Measurements from ENCODE around the gene COPS7A. TPM values are rescaled to one million over a fixed set of nuclear protein-coding genes. Genes with fewer than 3 reads are reported as not detected.
A peak's percentile ranks its signal among the peaks of the same experiment; 100 is the strongest.
"Not testable (repeated sequence)": the region's sequence is repeated elsewhere in the genome, so short reads cannot be mapped to it uniquely, and the experiment has no call there.

Gene COPS7A
- total and polyA plus RNA-seq, 2 experiments from 2014 or later: 123 to 133 TPM

DNA sequence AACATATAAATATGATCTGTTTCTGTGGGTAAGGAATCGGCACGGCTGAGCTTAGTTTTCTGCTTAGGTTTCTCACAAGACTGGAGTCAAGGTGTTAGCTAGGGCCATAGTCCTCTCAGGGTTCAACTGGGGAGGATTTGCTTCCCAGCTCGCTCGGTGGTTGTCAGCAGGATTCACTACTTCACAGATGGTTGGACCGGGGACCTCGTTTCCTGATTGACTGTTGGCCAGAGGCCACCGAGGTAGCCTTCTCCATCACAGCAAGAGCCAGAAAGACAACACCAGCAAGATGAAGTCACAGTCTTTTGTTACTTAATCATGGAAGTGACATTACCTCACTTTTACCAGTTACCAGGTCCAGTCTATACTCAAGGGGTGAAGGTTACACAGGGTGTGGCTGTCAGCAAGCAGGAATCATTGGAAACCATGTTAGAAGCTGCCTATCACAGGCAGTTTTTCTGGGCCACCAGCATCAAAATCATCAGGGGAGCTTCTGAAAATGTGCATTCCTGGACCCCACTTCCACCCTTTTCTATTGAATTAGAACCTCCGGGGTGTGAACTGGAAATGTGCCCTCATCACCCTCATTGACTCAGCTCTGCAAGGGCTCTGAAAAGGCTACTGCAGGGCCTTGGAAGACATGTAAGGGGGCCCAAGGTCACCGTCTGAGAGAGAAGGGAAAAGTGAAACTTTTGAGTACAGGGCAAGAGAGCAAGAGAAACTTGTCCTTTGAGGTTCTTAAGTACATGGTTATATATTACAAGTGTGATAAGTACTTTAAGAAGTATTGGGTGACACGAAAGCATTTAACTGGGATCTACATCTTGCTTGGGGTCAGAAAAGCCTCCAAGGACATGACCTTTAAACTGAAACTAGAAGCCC lies 10.9 kb downstream of the COPS7A start:
- Histone ChIP-seq H3K27me3 (replicated peaks; ENCODE audit: insufficient read depth) (no peaks in the 10 kb centered on the region), H3K4me1 (ENCODE audit: insufficient read depth) (peaks cover 7% of the 10 kb centered on the region), H3K36me3 (ENCODE audit: low read depth) (no peaks in the 10 kb centered on the region; the same call in 1 of the 2 replicates), H4K20me1 (ENCODE audit: insufficient read depth) (no peaks in the 10 kb centered on the region), H3K79me2 (ENCODE audit: insufficient read depth) (no peaks in the 10 kb centered on the region), H3K4me3 (no peak overlapping the region), H3F3A (ENCODE audit: insufficient read depth) (peaks cover 29% of the 10 kb centered on the region), H3K9me3 (ENCODE audit: low read depth) (no peaks in the 10 kb centered on the region), H3K4me2 (ENCODE audit: unreplicated experiment) (no peak overlapping the region), H2AFZ (no peak overlapping the region), H3K27ac (no peak overlapping the region), H3K9me2 (ENCODE audit: insufficient read depth) (no peaks in the 10 kb centered on the region), H3K9ac (no peak overlapping the region)
- TF ChIP-seq EZH2 (IDR thresholded peaks at IDR 0.05; ENCODE audit: insufficient read depth, poor library complexity, severe bottlenecking): no peak
- TF ChIP-seq EZH2phosphoT487 (IDR thresholded peaks at IDR 0.05; ENCODE audit: insufficient read depth, low read depth): no peak
- 83 to 85% methylated on average over 10 of the region's 10 CpGs for WGBS, 2 experiments (ENCODE audit: low coverage in 1 of 2, low lambda C conversion rate in 2 of 2, missing lambda C conversion rate in 2 of 2)
- DNase-seq: no peak
- in situ Hi-C loops (cut with MboI): no loop called here

DNA sequence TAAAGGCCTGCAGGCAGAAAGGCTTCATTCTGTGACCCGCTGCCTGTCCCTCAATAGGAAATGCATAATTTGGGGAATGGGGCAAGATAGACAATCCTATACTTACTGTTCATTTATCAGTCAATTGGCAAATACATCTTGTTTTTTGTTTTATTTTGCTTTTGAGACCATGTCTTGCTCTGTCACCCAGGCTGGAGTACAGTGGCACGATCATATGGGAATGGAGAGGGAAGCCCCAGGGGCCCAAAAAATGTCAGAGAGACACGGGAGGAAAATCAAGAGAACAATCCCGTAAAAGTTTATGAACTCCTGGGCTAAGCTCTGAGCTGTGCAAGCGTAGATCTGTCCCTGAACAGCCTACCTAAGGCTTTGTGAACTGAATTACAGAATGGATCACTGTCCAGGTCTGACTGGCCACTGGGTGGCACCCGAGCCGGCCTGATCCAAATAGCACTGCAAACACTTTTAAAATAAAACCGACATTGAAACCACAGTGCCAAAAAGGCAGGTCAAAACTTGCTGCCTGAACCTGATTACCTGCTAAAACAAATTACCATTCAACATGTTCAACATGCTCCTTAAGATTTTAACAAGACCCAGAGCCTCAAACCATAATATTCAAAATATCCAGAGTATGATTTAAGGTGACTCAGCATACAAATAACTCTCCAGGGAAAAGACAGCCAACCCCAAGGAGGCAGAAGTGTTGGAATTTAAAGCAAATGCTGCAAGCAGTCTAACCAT lies 11.8 kb downstream of the COPS7A start:
- Histone ChIP-seq H3K79me2 (ENCODE audit: insufficient read depth) (no peaks in the 10 kb centered on the region), H3F3A (ENCODE audit: insufficient read depth) (peaks cover 29% of the 10 kb centered on the region), H3K4me3 (no peak overlapping the region), H3K27ac (peak overlapping the region; percentile 38), H3K36me3 (ENCODE audit: low read depth) (no peaks in the 10 kb centered on the region; the same call in 1 of the 2 replicates), H3K4me2 (ENCODE audit: unreplicated experiment) (peak overlapping the region; percentile 29), H2AFZ (no peak overlapping the region), H3K9me3 (ENCODE audit: low read depth) (no peaks in the 10 kb centered on the region), H3K9me2 (ENCODE audit: insufficient read depth) (no peaks in the 10 kb centered on the region), H3K9ac (no peak overlapping the region), H3K4me1 (ENCODE audit: insufficient read depth) (peaks cover 7% of the 10 kb centered on the region), H4K20me1 (ENCODE audit: insufficient read depth) (no peaks in the 10 kb centered on the region), H3K27me3 (replicated peaks; ENCODE audit: insufficient read depth) (no peaks in the 10 kb centered on the region)
- 19 to 29% methylated on average over 8 of the region's 8 CpGs for WGBS, 2 experiments (ENCODE audit: low coverage in 1 of 2, low lambda C conversion rate in 2 of 2, missing lambda C conversion rate in 2 of 2)
- in situ Hi-C loops (cut with MboI): no loop called here
- peak; percentile 80 for DNase-seq
- TF ChIP-seq EZH2phosphoT487 (IDR thresholded peaks at IDR 0.05; ENCODE audit: insufficient read depth, low read depth) (no peak), EZH2 (IDR thresholded peaks at IDR 0.05; ENCODE audit: insufficient read depth, poor library complexity, severe bottlenecking) (no peak)

GRCh38 chr12:6736754-6737153 lies 12.9 kb downstream of the COPS7A start:
- Histone ChIP-seq H3K27ac (no peak overlapping the region), H3K4me1 (ENCODE audit: insufficient read depth) (peaks cover 7% of the 10 kb centered on the region), H3K9me3 (ENCODE audit: low read depth) (no peaks in the 10 kb centered on the region), H3K79me2 (ENCODE audit: insufficient read depth) (no peaks in the 10 kb centered on the region), H3K9me2 (ENCODE audit: insufficient read depth) (no peaks in the 10 kb centered on the region), H3K36me3 (ENCODE audit: low read depth) (no peaks in the 10 kb centered on the region), H4K20me1 (ENCODE audit: insufficient read depth) (no peaks in the 10 kb centered on the region), H3K27me3 (replicated peaks; ENCODE audit: insufficient read depth) (no peaks in the 10 kb centered on the region), H3F3A (ENCODE audit: insufficient read depth) (peaks cover 29% of the 10 kb centered on the region), H3K9ac (no peak overlapping the region), H3K4me2 (ENCODE audit: unreplicated experiment) (no peak overlapping the region), H2AFZ (no peak overlapping the region), H3K4me3 (no peak overlapping the region)
- WGBS, 2 experiments (ENCODE audit: low coverage in 1 of 2, low lambda C conversion rate in 2 of 2, missing lambda C conversion rate in 2 of 2): 90 to 93% methylated on average over 5 of the region's 5 CpGs
- in situ Hi-C loops (cut with MboI): no loop called here
- DNase-seq: no peak
- TF ChIP-seq EZH2 (IDR thresholded peaks at IDR 0.05; ENCODE audit: insufficient read depth, poor library complexity, severe bottlenecking) (no peak), EZH2phosphoT487 (IDR thresholded peaks at IDR 0.05; ENCODE audit: insufficient read depth, low read depth) (no peak)

- H3K79me2 ChIP-seq (ENCODE audit: insufficient read depth); H3K9me2 ChIP-seq (ENCODE audit: insufficient read depth); H3K9ac ChIP-seq; H3K4me2 ChIP-seq (ENCODE audit: unreplicated experiment); DNase-seq; H3K4me3 ChIP-seq; H3K4me1 ChIP-seq (ENCODE audit: insufficient read depth); H3K27ac ChIP-seq; in situ Hi-C loops (cut with MboI); H3K27me3 ChIP-seq (replicated peaks; ENCODE audit: insufficient read depth); H3K36me3 ChIP-seq (ENCODE audit: low read depth); H3K9me3 ChIP-seq (ENCODE audit: low read depth); H2AFZ ChIP-seq; H4K20me1 ChIP-seq (ENCODE audit: insufficient read depth): not testable (repeated sequence)
- peaks cover 21% of the 10 kb centered on the region for H3F3A ChIP-seq (ENCODE audit: insufficient read depth)
- 58 to 60% methylated on average over 11 to 12 of the region's 12 CpGs for WGBS, 2 experiments (ENCODE audit: low coverage in 1 of 2, low lambda C conversion rate in 2 of 2, missing lambda C conversion rate in 2 of 2)
These were observed 18.2 kb downstream of the COPS7A start for GRCh38 chr12:6742080-6742479.
